Transverse colon (tissue), 4 donors: ENCODE data around the gene FREY1. TPM values are rescaled to one million over a fixed set of nuclear protein-coding genes. Genes with fewer than 3 reads are reported as not detected.

Source experiments
- DNase-seq: peaks from one replicate; pipeline ENCODE4 v3.0.0-alpha.2; 2019
- H3K27ac ChIP-seq, 4 donors: fragments of 200-600 bp; sonication (generic); 2 replicates each; pipeline ENCODE4 v1.5.1; 2016 to 2018; ENCODE audit warnings: inconsistent platforms in 4 of 4
- H3K27me3 ChIP-seq: fragments of 200-600 bp; sonication (generic); 2 replicates; pipeline ENCODE4 v1.5.1; 2017; ENCODE audit warnings: inconsistent platforms
- H3K36me3 ChIP-seq, 4 donors: fragments of 200-600 bp; sonication (generic); 2 replicates each; pipeline ENCODE4 v1.5.1; 2017 to 2019; ENCODE audit warnings: inconsistent platforms in 4 of 4
- H3K4me1 ChIP-seq, 4 donors: fragments of 200-600 bp; sonication (generic); 2 replicates each; pipeline ENCODE4 v1.5.1; 2017 to 2020; ENCODE audit warnings: inconsistent platforms in 4 of 4
- H3K4me3 ChIP-seq, 4 donors: fragments of 200-600 bp; sonication (generic); 1 replicate in 1 of 4; 2 replicates in 3 of 4; pipeline versions ENCODE4 v1.5.1 to v1.6.1; 2017 to 2019; ENCODE audit warnings: inconsistent platforms in 4 of 4
- H3K9me3 ChIP-seq, 2 donors: fragments of 200-600 bp; sonication (generic); 2 replicates each; pipeline ENCODE4 v1.5.1; 2017 to 2019; ENCODE audit warnings: inconsistent platforms in 2 of 2
- EP300 ChIP-seq: sonication (generic); formaldehyde crosslinking; IDR thresholded peaks from one replicate; pipeline ENCODE4 v1.6.1; 2017; ENCODE audit warnings: antibody characterized with exemption, low read depth
- POLR2A ChIP-seq: fragments of 450-650 bp; IDR thresholded peaks from one replicate; pipeline ENCODE4 v1.6.1; 2016; ENCODE audit warnings: antibody characterized with exemption, mild to moderate bottlenecking, moderate library complexity
- POLR2AphosphoS5 ChIP-seq, 3 donors: sonication (generic); formaldehyde crosslinking; IDR thresholded peaks; one replicate each; pipeline ENCODE4 v1.6.1; 2016; ENCODE audit warnings: antibody characterized with exemption in 3 of 3
- WGBS, 2 donors: methylation state at CpG; one replicate each; pipeline ENCODE4 v1.1.5; 2018; ENCODE audit warnings: low coverage in 1 of 2; 5-methylcytosine and 5-hydroxymethylcytosine counted together
- in situ Hi-C, 4 donors: fragments of 200-750 bp; cut with MboI; loops; one replicate each; pipeline versions ENCODE4 v1.15.0 to v1.15.1; 2017; ENCODE audit warnings: low sequenced_read_pairs in 3 of 4, low pct_ligation_motif_present in 1 of 4, low pct_unique_long_range_greater_than_20kb in 1 of 4
- intact Hi-C: fragments of 100-400 bp; cut with DNase I; formaldehyde crosslinking; loops from one replicate; pipeline ENCODE4 v1.15.1; 2023; ENCODE audit warnings: low total_unique reads
- total RNA-seq, 4 donors: library from RNA; depleted of rRNA; stranded (reverse); fragments of >200 nt; gene quantifications; one replicate each; pipeline ENCODE4 v1.1.0, GENCODE V29; 2016
- TF ChIP-seq, protein P1 (sequence below), 5 experiments: fragments of 200-600 bp in 3 of 5; fragments of 450-650 bp in 2 of 5; sonication (generic) in 3 of 5; IDR thresholded peaks; 1 replicate in 2 of 5; 2 replicates in 3 of 5; pipeline ENCODE4 v1.5.1; 2016 to 2017; ENCODE audit warnings: antibody characterized with exemption in 5 of 5, inconsistent platforms in 3 of 5, mild to moderate bottlenecking in 2 of 5, moderate library complexity in 1 of 5

Gene FREY1
- total RNA-seq, 4 donors from 2014 or later: 0.82 to 2.7 TPM; not detected in 2

GRCh38 chr11:45860764-45861510 is 46.1 kb downstream of the FREY1 start:
- WGBS, 2 donors: 77 to 88% methylated on average over 7 to 10 of the region's 10 CpGs
- H3K27me3 ChIP-seq: no peaks in the 10 kb centered on the region
- H3K4me3 ChIP-seq: no peak overlapping the region
- H3K4me1 ChIP-seq: peaks cover 25 to 48% (median 35%) of the 10 kb centered on the region in 4 donors
- peaks cover 0 to 43% (median 22%) of the 10 kb centered on the region in 4 donors for H3K36me3 ChIP-seq
- DNase-seq: no peak
- no peaks in the 10 kb centered on the region for H3K9me3 ChIP-seq
- peak overlapping the region; percentile 76 to 89 (median 83) for H3K27ac ChIP-seq
- intact Hi-C loops: no loop called here
- TF ChIP-seq, protein P1, sequence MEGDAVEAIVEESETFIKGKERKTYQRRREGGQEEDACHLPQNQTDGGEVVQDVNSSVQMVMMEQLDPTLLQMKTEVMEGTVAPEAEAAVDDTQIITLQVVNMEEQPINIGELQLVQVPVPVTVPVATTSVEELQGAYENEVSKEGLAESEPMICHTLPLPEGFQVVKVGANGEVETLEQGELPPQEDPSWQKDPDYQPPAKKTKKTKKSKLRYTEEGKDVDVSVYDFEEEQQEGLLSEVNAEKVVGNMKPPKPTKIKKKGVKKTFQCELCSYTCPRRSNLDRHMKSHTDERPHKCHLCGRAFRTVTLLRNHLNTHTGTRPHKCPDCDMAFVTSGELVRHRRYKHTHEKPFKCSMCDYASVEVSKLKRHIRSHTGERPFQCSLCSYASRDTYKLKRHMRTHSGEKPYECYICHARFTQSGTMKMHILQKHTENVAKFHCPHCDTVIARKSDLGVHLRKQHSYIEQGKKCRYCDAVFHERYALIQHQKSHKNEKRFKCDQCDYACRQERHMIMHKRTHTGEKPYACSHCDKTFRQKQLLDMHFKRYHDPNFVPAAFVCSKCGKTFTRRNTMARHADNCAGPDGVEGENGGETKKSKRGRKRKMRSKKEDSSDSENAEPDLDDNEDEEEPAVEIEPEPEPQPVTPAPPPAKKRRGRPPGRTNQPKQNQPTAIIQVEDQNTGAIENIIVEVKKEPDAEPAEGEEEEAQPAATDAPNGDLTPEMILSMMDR (IDR thresholded peaks at IDR 0.05): no peak
- no peak for TF ChIP-seq POLR2AphosphoS5 (IDR thresholded peaks at IDR 0.05)
- no peak for TF ChIP-seq POLR2A
- no peak for TF ChIP-seq EP300
- in situ Hi-C loops: no loop called here

DNA sequence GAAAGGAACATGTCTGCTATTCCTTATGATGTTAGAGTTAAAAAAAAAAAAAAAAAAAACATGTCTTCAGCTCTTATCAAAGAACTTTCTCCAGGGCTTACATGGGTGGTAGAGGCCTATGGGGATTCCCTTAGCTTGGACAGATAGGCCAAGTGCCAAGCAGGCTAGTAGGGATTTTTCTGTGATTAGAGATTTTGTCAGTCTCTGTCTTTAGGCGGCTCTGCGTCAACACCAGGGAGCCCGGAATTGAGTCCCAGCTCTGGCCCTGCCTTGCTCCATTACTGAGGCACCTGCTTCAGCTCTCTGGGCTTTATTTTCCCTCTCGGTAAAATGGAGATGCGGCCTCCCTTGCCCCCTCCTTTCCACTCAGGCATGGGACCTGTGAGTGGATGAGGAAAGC is 46.7 kb downstream of the FREY1 start:
- Histone ChIP-seq H3K27ac (peak overlapping the region; percentile 76 to 89 (median 83)), H3K9me3 (no peaks in the 10 kb centered on the region), H3K4me3 (no peak overlapping the region), H3K27me3 (no peaks in the 10 kb centered on the region), H3K36me3 (peaks cover 0 to 42% (median 22%) of the 10 kb centered on the region in 4 donors), H3K4me1 (peaks cover 29 to 54% (median 38%) of the 10 kb centered on the region in 4 donors)
- WGBS, 2 donors: 96% methylated on average over 5 of the region's 5 CpGs; no CpG with 5 or more reads in 1 of the 2 donors
- intact Hi-C loops (no loop called here), in situ Hi-C loops (no loop called here)
- no peak for DNase-seq
- no peak for TF ChIP-seq POLR2A
- no peak for TF ChIP-seq EP300
- no peak for TF ChIP-seq POLR2AphosphoS5 (IDR thresholded peaks at IDR 0.05)
- TF ChIP-seq, protein P1 (IDR thresholded peaks at IDR 0.05): no peak

DNA sequence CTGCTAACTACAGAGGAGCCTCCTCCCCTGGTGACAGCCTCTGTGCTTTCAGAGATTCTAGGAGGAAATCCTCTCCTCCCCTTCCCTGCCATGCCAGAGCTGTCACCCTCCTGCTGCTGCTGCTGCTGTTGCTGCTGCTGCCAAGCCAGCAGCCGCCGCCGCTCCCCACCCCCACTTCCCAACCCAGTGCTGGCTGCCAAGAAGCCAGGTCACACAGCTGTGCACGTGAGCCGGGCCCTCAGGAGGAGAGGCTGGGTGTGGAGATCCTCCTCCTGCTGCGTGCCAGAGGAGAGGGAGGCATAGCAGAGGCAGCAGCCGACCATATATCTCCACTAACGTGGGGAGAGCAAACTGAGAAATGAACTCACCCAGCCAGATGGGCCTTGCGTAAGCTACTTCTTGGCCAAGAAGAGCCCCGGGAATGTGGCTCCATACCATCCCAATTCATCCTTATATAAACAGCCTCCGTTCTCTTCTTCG is 47.4 kb downstream of the FREY1 start:
- peak; percentile 94 for DNase-seq
- intact Hi-C loops (no loop called here), in situ Hi-C loops (loop anchor here in 1 of 4 donors (10.0 kb wide), 1 partner anchor 55 kb away; the partner anchor contains the start of gene PEX16)
- 30 to 38% methylated on average over 4 to 8 of the region's 12 CpGs for WGBS, 2 donors
- Histone ChIP-seq H3K4me3 (no peak overlapping the region), H3K27ac (peak overlapping the region; percentile 76 to 89 (median 83)), H3K36me3 (peaks cover 0 to 42% (median 19%) of the 10 kb centered on the region in 4 donors), H3K4me1 (peaks cover 29 to 59% (median 41%) of the 10 kb centered on the region in 4 donors), H3K9me3 (no peaks in the 10 kb centered on the region), H3K27me3 (no peaks in the 10 kb centered on the region)
- TF ChIP-seq EP300 (peak; percentile 81), POLR2AphosphoS5 (IDR thresholded peaks at IDR 0.05) (peak; percentile 91 to 96 (median 92)), POLR2A (peak; percentile 32)
- TF ChIP-seq, protein P1 (IDR thresholded peaks at IDR 0.05): no peak

GRCh38 chr11:45858751-45859398 is 48.2 kb downstream of the FREY1 start:
- no peak for DNase-seq
- intact Hi-C loops (no loop called here), in situ Hi-C loops (loop anchor here in 1 of 4 donors (10.0 kb wide), 1 partner anchor 56 kb away; the partner anchor contains the start of gene PEX16)
- TF ChIP-seq, protein P1 (IDR thresholded peaks at IDR 0.05): no peak
- TF ChIP-seq POLR2A: no peak
- TF ChIP-seq POLR2AphosphoS5 (IDR thresholded peaks at IDR 0.05): no peak
- TF ChIP-seq EP300: no peak
- H3K4me1 ChIP-seq: peaks cover 32 to 60% (median 44%) of the 10 kb centered on the region in 4 donors
- H3K4me3 ChIP-seq: no peak overlapping the region
- H3K9me3 ChIP-seq: no peaks in the 10 kb centered on the region
- H3K36me3 ChIP-seq: peaks cover 0 to 34% (median 15%) of the 10 kb centered on the region in 4 donors
- H3K27ac ChIP-seq: peak overlapping the region; percentile 76 to 89 (median 83)
- 80 to 81% methylated on average over 3 to 5 of the region's 5 CpGs for WGBS, 2 donors
- H3K27me3 ChIP-seq: no peaks in the 10 kb centered on the region
